Measurements from ENCODE around the gene KRTAP10-12. TPM values are rescaled to one million over a fixed set of nuclear protein-coding genes. Genes with fewer than 3 reads are reported as not detected.

KRTAP10-12 gene
- total RNA-seq, 1 donor from 2014 or later = not detected

DNA sequence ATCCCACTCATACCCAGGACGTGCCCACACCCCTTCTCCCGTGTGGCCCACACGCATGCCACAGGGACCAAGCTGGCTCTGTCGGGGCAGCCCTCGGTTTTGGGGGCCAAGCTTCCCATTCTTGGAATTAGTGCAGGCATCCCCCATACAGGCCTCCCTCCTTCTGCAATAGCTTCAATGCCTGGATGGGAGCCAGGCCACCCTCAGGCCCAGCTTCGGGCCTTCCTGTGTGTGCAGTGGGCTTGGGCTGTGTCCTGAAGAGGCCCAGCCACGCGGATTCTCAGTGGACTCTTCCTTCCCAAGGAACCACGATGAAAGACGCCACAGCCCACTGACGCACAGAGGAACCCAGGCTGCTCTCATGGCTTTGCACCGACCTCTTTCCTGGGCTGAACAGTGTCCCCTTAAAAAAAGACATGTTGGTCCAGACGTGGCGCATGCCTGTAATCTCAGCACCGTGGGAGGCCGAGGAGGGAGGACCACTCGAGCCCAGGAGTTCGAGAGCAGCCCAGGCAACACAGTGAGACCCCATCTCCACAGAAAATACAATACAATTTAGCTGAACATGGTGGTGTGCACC is 47.4 kb upstream of the KRTAP10-12 start:
- Histone ChIP-seq H3K27ac (no peak overlapping the region), H3K27me3 (no peaks in the 10 kb centered on the region), H4K20me1 (ENCODE audit: low read depth) (no peaks in the 10 kb centered on the region), H3K4me1 (peaks cover 14% of the 10 kb centered on the region), H3K4me3 (no peak overlapping the region), H3K79me2 (ENCODE audit: low read depth) (no peaks in the 10 kb centered on the region), H3F3A (ENCODE audit: low read depth) (peaks cover 7% of the 10 kb centered on the region), H3K9ac (no peak overlapping the region), H3K9me3 (ENCODE audit: low read depth) (peaks cover 4% of the 10 kb centered on the region), H3K4me2 (no peak overlapping the region), H2AFZ (replicated peaks) (no peak overlapping the region), H3K36me3 (no peaks in the 10 kb centered on the region)
- H3K9me3 Mint-ChIP-seq = peaks cover 21% of the 10 kb centered on the region
- H3K36me3 Mint-ChIP-seq = peaks cover 4% of the 10 kb centered on the region
- H3K27me3 Mint-ChIP-seq (ENCODE audit: insufficient read depth, low read depth) = peaks cover 17% of the 10 kb centered on the region
- no peak for DNase-seq (ENCODE audit: low spot score)
- no peak overlapping the region for H3K4me3 Mint-ChIP-seq
- TF ChIP-seq, protein P1, sequence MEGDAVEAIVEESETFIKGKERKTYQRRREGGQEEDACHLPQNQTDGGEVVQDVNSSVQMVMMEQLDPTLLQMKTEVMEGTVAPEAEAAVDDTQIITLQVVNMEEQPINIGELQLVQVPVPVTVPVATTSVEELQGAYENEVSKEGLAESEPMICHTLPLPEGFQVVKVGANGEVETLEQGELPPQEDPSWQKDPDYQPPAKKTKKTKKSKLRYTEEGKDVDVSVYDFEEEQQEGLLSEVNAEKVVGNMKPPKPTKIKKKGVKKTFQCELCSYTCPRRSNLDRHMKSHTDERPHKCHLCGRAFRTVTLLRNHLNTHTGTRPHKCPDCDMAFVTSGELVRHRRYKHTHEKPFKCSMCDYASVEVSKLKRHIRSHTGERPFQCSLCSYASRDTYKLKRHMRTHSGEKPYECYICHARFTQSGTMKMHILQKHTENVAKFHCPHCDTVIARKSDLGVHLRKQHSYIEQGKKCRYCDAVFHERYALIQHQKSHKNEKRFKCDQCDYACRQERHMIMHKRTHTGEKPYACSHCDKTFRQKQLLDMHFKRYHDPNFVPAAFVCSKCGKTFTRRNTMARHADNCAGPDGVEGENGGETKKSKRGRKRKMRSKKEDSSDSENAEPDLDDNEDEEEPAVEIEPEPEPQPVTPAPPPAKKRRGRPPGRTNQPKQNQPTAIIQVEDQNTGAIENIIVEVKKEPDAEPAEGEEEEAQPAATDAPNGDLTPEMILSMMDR (IDR thresholded peaks at IDR 0.05) = no peak
- TF ChIP-seq EZH2 (IDR thresholded peaks at IDR 0.05) (no peak), EZH2phosphoT487 (IDR thresholded peaks at IDR 0.05) (no peak)
- peaks cover 10% of the 10 kb centered on the region for H3K4me1 Mint-ChIP-seq
- no peak overlapping the region for H3K27ac Mint-ChIP-seq

DNA sequence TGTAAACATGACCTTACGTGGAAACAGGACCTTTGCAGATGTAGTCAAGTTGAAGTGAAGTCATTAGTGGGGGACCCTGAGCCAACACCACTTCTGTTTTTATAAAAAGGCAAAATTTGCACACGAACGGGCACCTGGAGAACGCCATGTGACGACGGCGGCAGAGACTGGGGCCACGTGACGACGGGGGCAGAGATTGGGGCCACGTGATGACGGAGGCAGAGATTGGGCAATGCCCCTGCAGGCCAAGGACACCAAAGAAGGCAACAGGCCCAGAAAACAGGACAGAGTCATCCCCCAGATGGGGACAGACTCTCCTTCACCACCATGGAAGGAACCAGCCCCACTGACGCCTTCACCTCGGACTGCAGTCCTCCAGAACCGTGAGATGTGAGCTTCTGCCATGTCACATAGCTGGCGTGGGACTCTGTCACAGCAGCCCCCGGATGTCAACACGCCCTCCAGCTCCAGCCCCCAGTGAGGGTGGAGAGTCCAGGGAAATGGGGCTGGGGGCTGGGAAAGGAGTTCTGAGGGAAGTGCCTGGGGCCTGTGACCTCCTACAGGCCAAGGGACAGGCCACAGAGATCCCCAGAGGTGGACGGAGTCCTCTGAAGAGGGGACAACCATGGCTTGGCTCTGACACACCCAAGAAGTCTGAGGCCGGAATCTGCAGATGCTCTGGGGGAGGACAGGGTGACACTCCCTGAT is 46.6 kb upstream of the KRTAP10-12 start:
- Histone ChIP-seq H4K20me1 (ENCODE audit: low read depth) (no peaks in the 10 kb centered on the region), H2AFZ (replicated peaks) (no peak overlapping the region), H3F3A (ENCODE audit: low read depth) (peaks cover 7% of the 10 kb centered on the region), H3K27ac (no peak overlapping the region), H3K4me1 (peaks cover 14% of the 10 kb centered on the region), H3K36me3 (no peaks in the 10 kb centered on the region), H3K4me2 (no peak overlapping the region), H3K9ac (no peak overlapping the region), H3K79me2 (ENCODE audit: low read depth) (no peaks in the 10 kb centered on the region), H3K4me3 (no peak overlapping the region), H3K27me3 (no peaks in the 10 kb centered on the region), H3K9me3 (ENCODE audit: low read depth) (no peaks in the 10 kb centered on the region)
- H3K4me1 Mint-ChIP-seq = peaks cover 10% of the 10 kb centered on the region
- H3K27ac Mint-ChIP-seq = no peak overlapping the region
- peaks cover 16% of the 10 kb centered on the region for H3K9me3 Mint-ChIP-seq
- peaks cover 4% of the 10 kb centered on the region for H3K36me3 Mint-ChIP-seq
- TF ChIP-seq, protein P1 (IDR thresholded peaks at IDR 0.05) = no peak
- no peak for TF ChIP-seq EZH2phosphoT487 (IDR thresholded peaks at IDR 0.05)
- TF ChIP-seq EZH2 (IDR thresholded peaks at IDR 0.05) = no peak
- peaks cover 19% of the 10 kb centered on the region for H3K27me3 Mint-ChIP-seq (ENCODE audit: insufficient read depth, low read depth)
- H3K4me3 Mint-ChIP-seq = no peak overlapping the region
- DNase-seq (ENCODE audit: low spot score) = no peak

DNA sequence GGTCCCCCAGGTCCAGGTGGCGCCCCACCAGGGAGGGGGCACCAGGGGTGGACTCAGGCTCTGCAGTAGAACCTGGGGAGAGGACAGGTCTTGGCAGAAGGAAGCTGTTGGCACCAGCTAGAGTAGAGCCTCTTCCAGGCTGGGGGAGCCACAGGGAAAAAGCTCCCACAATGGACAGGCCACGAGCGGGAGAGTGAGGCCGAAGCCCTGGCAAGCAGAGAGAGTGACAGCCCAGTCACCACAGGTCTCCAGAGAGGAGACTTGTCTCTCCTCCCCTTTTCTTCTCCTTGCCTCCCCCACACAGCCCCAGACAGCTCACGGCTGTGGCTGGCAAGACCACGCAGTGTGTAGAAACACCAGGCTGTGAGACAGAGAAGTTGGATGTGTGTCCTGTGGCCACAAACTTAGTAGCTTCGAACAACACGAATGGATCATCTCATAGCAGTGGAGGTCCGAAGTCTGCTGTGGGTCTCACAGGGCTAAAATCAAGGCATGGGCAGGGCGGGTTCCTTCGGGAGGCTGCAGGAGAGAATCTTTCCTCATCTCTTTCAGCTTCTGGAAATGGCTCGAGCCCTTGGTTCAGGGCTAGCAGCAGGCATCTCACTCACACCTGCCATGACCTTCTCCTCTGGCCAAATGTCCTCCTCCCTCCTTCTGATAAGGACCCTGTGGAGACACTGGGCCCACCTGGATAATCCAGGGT is 45.8 kb upstream of the KRTAP10-12 start:
- H3K36me3 ChIP-seq = no peaks in the 10 kb centered on the region
- H3K27ac ChIP-seq = no peak overlapping the region
- H3K4me2 ChIP-seq = no peak overlapping the region
- peaks cover 7% of the 10 kb centered on the region for H3F3A ChIP-seq (ENCODE audit: low read depth)
- H2AFZ ChIP-seq (replicated peaks) = no peak overlapping the region
- no peak overlapping the region for H3K27ac Mint-ChIP-seq
- H3K9me3 ChIP-seq (ENCODE audit: low read depth) = no peaks in the 10 kb centered on the region
- H3K27me3 Mint-ChIP-seq (ENCODE audit: insufficient read depth, low read depth) = peaks cover 18% of the 10 kb centered on the region
- no peak for DNase-seq (ENCODE audit: low spot score)
- TF ChIP-seq, protein P1 (IDR thresholded peaks at IDR 0.05) = no peak
- TF ChIP-seq EZH2phosphoT487 (IDR thresholded peaks at IDR 0.05) (no peak), EZH2 (IDR thresholded peaks at IDR 0.05) (no peak)
- H3K36me3 Mint-ChIP-seq = peaks cover 4% of the 10 kb centered on the region
- H4K20me1 ChIP-seq (ENCODE audit: low read depth) = no peaks in the 10 kb centered on the region
- H3K4me1 Mint-ChIP-seq = peaks cover 10% of the 10 kb centered on the region
- peaks cover 14% of the 10 kb centered on the region for H3K9me3 Mint-ChIP-seq
- H3K4me1 ChIP-seq = peaks cover 14% of the 10 kb centered on the region
- H3K4me3 Mint-ChIP-seq = no peak overlapping the region
- no peaks in the 10 kb centered on the region for H3K79me2 ChIP-seq (ENCODE audit: low read depth)
- H3K9ac ChIP-seq = no peak overlapping the region
- no peaks in the 10 kb centered on the region for H3K27me3 ChIP-seq
- H3K4me3 ChIP-seq = no peak overlapping the region

Data from neural progenitor cell (in vitro differentiated cells).